Measurements from ENCODE around the gene PCMTD2. TPM values are rescaled to one million over a fixed set of nuclear protein-coding genes. Genes with fewer than 3 reads are reported as not detected.

PCMTD2 gene
- total and polyA plus RNA-seq, 2 experiments from 2014 or later, result 37.7 to 79.2 TPM

GRCh38 chr20:64241061-64241460, 14.5 kb upstream of the PCMTD2 start:
- 87% methylated on average over 8 of the region's 8 CpGs for WGBS (ENCODE audit: low lambda C conversion rate, missing lambda C conversion rate)
- Histone ChIP-seq H3K36me3 (replicated peaks; ENCODE audit: insufficient read depth, low read depth) (no peaks in the 10 kb centered on the region), H3K9me3 (ENCODE audit: low read depth) (no peaks in the 10 kb centered on the region), H3K9me2 (replicated peaks; ENCODE audit: insufficient read depth) (no peaks in the 10 kb centered on the region), H3K4me2 (no peak overlapping the region), H3K27me3 (no peaks in the 10 kb centered on the region), H3K4me1 (ENCODE audit: insufficient read depth) (no peaks in the 10 kb centered on the region), H3K4me3 (no peak overlapping the region), H4K20me1 (ENCODE audit: insufficient read depth, poor library complexity, severe bottlenecking) (no peaks in the 10 kb centered on the region), H3K79me2 (no peaks in the 10 kb centered on the region), H3K27ac (no peak overlapping the region), H2AFZ (no peak overlapping the region)
- TF ChIP-seq EZH2phosphoT487 (IDR thresholded peaks at IDR 0.05; ENCODE audit: low read depth, severe bottlenecking, unreplicated experiment) (no peak), CTCF (IDR thresholded peaks at IDR 0.05; ENCODE audit: poor library complexity) (no peak), EZH2 (IDR thresholded peaks at IDR 0.05; ENCODE audit: borderline replicate concordance) (no peak)
- DNase-seq (ENCODE audit: low spot score), result no peak

- H4K20me1 ChIP-seq (ENCODE audit: insufficient read depth, poor library complexity, severe bottlenecking), result no peaks in the 10 kb centered on the region
- no peaks in the 10 kb centered on the region for H3K9me2 ChIP-seq (replicated peaks; ENCODE audit: insufficient read depth)
- no peak for TF ChIP-seq EZH2 (IDR thresholded peaks at IDR 0.05; ENCODE audit: borderline replicate concordance)
- TF ChIP-seq CTCF (IDR thresholded peaks at IDR 0.05; ENCODE audit: poor library complexity), result no peak
- no peak for TF ChIP-seq EZH2phosphoT487 (IDR thresholded peaks at IDR 0.05; ENCODE audit: low read depth, severe bottlenecking, unreplicated experiment)
- no peaks in the 10 kb centered on the region for H3K27me3 ChIP-seq
- H3K9me3 ChIP-seq (ENCODE audit: low read depth), result no peaks in the 10 kb centered on the region
- H3K36me3 ChIP-seq (replicated peaks; ENCODE audit: insufficient read depth, low read depth), result no peaks in the 10 kb centered on the region
- H3K4me3 ChIP-seq, result no peak overlapping the region
- no peak overlapping the region for H2AFZ ChIP-seq
- WGBS (ENCODE audit: low lambda C conversion rate, missing lambda C conversion rate), result 88% methylated on average over 19 of the region's 19 CpGs
- DNase-seq (ENCODE audit: low spot score), result no peak
- H3K4me1 ChIP-seq (ENCODE audit: insufficient read depth), result no peaks in the 10 kb centered on the region
- H3K27ac ChIP-seq, result no peak overlapping the region
- H3K79me2 ChIP-seq, result no peaks in the 10 kb centered on the region
- H3K4me2 ChIP-seq, result no peak overlapping the region
These were observed 13.3 kb upstream of the PCMTD2 start for GRCh38 chr20:64242003-64242796.

GRCh38 chr20:64242797-64243475, 12.6 kb upstream of the PCMTD2 start:
- Histone ChIP-seq H3K9me3 (ENCODE audit: low read depth) (no peaks in the 10 kb centered on the region), H2AFZ (no peak overlapping the region), H3K9me2 (replicated peaks; ENCODE audit: insufficient read depth) (no peaks in the 10 kb centered on the region), H3K36me3 (replicated peaks; ENCODE audit: insufficient read depth, low read depth) (no peaks in the 10 kb centered on the region), H3K4me3 (no peak overlapping the region), H3K79me2 (no peaks in the 10 kb centered on the region), H3K27ac (no peak overlapping the region), H3K4me2 (no peak overlapping the region), H3K27me3 (no peaks in the 10 kb centered on the region), H4K20me1 (ENCODE audit: insufficient read depth, poor library complexity, severe bottlenecking) (no peaks in the 10 kb centered on the region), H3K4me1 (ENCODE audit: insufficient read depth) (no peaks in the 10 kb centered on the region)
- no peak for DNase-seq (ENCODE audit: low spot score)
- 74% methylated on average over 4 of the region's 4 CpGs for WGBS (ENCODE audit: low lambda C conversion rate, missing lambda C conversion rate)
- TF ChIP-seq EZH2phosphoT487 (IDR thresholded peaks at IDR 0.05; ENCODE audit: low read depth, severe bottlenecking, unreplicated experiment), result no peak
- no peak for TF ChIP-seq EZH2 (IDR thresholded peaks at IDR 0.05; ENCODE audit: borderline replicate concordance)
- no peak for TF ChIP-seq CTCF (IDR thresholded peaks at IDR 0.05; ENCODE audit: poor library complexity)

Measured in hepatocyte (in vitro differentiated cells).